Measurements from ENCODE around the gene PHF14.
"Not testable (repeated sequence)": the region's sequence is repeated elsewhere in the genome, so short reads cannot be mapped to it uniquely, and the experiment has no call there.

PHF14 gene

DNA sequence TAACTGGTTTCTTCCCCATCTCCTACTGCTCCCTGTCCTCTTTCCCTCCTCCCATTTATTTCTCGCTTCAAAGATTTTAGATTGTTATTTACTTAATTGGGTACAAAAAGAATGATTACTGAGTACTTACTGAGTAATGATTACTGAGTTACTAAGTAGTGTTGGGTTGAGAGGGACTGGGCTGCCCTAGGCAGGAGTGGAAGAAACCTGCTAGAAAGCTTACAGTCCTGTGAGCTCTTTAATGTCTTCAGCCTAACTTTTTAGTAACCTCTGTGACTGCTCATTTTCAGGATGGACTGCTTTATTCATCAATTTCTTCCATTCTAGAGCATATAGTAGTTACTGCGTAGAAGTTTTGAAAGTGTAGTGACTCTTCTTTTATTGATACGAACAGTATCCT, 7.6 kb downstream of the PHF14 start:
- DNase-seq (ENCODE audit: low read depth in 3 of 3, low spot score in 1 of 3), result no peak

DNA sequence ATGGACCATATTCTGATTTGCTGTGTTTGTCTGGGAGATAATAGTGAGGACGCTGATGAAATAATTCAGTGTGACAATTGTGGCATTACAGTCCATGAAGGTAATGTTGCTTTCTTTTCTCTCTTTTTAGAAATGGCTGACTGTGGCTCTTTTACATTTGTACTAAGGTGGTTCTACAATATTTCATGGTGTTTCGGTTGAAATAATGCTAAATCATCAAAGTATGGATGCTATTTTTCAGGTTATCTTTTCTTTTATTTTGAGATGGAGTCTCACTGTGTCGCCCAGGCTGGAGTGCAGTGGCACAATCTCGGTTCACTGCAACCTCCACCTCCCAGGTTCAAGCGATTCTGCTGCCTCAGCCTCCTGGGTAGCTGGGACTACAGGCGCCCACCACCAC, 17.1 kb downstream of the PHF14 start:
- DNase-seq (ENCODE audit: low read depth in 3 of 3, low spot score in 1 of 3), result not testable (repeated sequence)

DNA sequence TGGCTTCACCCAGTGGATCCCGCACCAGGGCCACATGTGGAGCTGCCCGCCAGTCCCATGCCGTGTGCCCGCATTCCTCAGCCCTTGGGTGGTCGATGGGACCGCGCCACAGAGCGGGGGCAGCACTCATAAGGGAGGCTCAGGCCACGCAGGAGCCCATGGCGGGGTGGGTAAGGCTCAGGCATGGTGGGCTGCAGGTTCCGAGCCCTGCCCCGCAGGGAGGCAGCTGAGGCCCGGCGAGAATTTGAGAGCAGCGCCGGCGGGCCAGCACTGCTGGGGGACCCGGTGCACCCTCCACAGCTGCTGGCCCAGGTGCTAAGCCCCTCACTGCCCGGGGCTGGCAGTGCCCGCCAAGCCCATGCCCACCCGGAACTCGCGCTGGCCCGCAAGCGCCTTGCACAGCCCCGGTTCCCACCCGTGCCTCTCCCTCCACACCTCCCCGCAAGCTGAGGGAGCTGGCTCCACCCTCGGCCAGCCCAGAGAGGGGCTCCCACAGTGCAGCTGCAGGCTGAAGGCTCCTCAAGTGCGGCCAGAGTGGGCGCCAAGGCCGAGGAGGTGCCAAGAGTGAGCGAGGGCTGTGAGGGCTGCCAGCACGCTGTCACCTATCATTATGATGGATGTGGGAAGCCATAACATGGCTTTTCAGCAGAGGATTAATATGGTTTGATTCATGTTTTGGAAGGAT, 22.0 kb downstream of the PHF14 start:
- not testable (repeated sequence) for DNase-seq (ENCODE audit: low read depth in 3 of 3, low spot score in 1 of 3)

DNA sequence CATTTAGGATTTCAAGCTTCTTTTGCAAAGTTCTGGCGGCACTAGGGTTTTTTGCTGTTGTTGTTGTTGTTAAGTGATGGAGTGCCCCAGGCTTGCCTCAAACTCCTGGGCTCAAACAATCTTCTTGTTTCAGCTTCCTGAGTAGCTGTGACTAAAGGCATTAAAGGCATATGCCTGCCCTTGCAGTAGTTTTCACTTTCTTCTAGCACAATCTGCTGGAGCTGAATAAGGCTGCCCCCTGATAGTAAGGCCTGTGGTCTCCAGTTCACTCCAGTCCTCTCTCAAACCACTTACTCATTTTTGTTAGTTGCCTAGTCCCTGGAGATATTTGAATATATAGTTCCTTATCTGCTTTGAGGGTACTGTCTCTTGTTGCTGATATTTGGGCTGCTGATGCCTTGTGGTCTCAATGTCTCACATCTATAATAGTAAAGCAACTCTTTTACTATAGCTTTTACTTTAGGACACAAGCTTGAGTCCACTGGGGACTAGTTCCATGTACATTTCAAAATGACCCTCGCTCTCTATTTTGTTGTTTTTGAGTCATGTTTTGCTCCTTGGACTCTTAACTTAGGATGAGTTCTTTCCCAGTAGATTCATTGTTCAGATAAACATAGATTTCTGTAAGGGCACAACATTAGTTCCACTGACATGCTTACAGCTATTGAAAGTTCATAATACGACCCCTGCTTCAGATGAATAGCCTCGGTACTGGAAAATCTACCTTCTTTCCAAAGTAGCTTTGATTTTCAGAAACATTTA, 25.5 kb downstream of the PHF14 start:
- no peak for DNase-seq (ENCODE audit: low read depth in 3 of 3, low spot score in 1 of 3)

DNA sequence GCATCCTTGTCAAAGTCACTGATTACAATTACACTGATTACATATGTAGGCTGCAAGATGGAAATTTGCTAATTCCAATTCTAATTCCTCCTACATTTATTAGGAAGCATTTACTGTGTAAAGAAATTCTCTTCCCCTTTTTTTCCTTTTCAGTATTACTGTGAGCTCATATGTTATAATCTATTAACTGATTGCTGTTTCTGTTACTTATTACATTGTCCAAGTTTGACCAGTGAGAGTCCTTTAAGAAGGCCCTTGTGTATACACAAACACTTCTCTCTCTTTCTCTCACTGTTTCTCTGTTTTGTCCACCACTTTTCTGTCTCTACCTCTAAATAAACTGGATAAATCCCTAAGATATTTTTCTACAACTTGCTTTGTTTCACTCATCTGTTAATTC, 31.5 kb downstream of the PHF14 start:
- DNase-seq (ENCODE audit: low read depth in 3 of 3, low spot score in 1 of 3), result no peak

DNA sequence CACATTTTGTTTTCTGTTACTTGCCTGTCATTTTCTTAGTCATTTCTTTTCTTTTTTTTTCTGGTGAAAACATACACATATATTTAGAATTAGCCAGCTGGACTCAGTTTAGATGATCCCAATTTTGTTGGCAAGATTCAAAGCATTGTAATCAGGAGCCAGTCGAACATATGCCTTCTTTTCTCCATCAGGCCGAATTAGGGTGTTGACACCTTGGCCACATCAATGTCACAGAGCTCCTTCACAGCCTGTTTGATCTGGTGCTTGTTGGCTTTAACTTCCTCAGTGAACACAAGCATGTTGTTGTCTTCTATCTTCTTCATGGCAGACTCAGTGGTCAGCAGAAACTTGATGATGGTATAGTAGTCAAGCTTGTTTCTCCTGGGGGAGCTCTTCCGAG, 32.6 kb downstream of the PHF14 start:
- DNase-seq (ENCODE audit: low read depth in 3 of 3, low spot score in 1 of 3), result no peak

DNA sequence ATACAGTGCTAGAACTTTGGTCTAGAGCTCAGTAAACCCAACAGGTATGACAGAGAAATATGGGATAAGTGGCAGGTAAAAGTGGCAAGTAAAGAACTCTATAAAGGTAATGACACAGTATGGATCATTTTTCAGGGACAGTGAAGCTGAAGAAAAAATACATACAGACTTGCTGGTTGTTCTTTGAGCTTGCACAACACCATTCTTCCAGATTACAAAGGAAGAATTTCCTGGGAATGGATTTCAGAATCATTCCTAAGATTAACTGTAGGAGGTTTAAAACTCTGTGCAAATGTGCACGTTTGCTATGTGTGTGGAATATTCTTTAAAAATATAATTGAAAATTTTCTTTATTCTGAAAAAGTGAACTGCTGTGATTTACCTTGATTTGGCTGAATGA, 36.0 kb downstream of the PHF14 start:
- DNase-seq (ENCODE audit: low read depth in 3 of 3, low spot score in 1 of 3), result no peak

DNA sequence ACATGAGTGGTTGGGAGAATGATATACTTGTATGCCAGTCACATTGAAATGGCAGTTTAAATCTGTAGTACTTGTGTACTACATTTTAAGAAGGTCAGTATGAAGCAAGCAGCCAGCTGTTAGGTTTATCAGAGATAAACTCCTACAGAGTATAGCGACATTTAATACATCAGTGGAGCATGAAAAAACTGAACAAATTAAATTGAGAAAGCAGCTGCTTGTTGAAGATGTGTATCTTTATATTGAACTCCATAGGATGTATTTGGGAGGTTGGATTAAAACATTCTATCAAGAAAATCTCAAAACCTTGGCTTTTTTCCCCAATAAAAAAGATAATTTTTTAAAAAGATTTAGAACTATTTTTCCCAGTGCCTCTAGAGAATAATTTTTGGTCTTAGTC, 47.8 kb downstream of the PHF14 start:
- DNase-seq (ENCODE audit: low read depth in 3 of 3, low spot score in 1 of 3), result no peak

DNA sequence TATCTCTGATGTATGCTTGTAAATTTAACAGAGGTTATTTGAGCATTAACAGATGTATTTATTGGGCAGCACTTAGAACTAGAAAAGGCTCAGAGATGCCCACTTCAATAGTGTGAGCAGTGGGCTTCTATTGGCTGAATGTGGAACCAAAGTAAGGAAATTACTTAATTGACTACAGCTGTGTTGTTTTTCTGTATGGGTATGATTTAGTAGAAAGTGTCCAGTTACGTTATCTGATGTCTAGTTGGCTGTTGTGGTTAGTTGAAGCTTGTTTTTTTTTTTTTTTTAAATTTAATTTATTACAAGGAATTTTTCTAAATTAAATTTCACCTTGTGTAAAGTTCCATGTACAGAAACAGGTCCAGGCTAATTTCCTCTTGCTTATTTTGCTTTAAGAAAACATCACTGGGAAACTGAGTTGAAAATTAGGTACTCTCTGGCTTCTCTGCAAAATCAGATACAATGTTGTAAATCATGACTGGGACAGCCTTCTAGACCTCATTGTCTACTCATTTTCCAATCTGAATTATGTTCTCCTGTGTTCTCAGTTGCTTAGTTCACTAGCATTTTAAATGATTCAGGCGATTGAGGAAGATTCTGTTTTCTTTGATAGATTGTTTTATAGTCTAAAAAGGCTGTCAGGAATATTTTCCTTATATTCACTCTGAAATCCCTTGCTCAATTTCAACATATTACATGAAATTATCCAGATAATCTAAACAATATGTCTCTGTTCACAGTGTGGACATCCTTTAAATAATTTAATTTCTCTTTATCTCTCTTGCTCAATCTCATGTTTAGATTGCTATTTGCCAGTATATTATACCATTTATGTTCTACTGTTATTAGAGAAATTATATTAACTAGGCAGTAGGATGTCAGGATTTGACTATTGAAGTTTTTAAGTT, 53.0 kb downstream of the PHF14 start:
- DNase-seq (ENCODE audit: low read depth in 3 of 3, low spot score in 1 of 3), result no peak

DNA sequence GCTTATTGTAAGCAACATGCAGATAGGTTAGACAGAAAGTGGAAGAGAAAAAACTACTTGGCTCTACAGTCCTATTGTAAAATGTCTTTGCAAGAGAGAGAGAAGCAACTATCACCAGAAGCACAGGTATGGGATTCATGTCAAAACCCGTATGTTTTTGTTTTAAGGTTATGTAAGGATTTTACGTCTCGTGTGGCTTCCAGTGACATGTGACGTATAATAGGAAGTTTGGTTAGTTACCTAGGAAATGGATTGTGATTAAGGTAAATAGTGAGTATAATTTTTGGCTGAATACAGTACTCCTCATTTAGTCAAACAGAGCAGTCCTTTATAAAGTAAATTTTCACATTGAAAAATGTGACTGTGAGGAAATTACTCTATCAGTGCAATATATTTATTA, 62.0 kb downstream of the PHF14 start:
- DNase-seq (ENCODE audit: low read depth in 3 of 3, low spot score in 1 of 3), result no peak

DNA sequence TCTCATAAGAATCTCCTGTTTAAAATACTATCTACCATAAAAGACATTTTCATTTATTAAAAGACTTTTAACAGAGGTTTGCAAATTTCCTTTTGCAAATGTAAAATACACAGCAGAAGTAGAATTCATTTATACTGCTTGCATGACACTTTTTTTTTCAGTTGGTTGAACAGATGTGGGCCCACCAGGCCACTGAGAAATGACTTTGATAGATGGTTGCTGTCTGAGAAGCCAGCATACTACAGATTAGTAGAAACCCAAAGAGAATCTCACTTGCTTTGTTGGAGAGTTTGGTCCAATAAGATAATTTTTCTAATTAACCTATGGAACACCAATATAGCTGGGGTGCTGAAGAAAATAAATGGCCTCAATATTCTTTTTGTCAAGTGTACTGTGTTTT, 66.3 kb downstream of the PHF14 start:
- no peak for DNase-seq (ENCODE audit: low read depth in 3 of 3, low spot score in 1 of 3)

DNA sequence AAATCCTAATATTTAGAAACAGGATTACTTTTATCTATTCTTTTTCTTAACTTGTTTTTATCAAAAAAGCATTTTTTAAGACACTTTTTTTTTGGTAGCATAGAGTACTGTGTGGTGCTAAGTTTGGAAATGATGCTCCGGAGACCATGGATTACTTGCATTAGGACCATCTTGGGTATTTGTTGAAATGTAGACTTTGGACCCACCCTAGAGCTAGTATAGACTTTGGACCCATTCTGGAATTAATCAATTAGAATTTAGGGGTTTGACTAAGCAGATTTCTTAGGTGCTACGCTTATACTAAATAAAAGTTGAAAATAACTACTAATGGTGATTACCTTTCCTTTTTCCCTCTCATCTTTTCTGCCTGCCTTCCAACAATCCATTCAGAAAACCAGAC, 80.4 kb downstream of the PHF14 start:
- DNase-seq (ENCODE audit: low read depth in 3 of 3, low spot score in 1 of 3), result no peak

DNA sequence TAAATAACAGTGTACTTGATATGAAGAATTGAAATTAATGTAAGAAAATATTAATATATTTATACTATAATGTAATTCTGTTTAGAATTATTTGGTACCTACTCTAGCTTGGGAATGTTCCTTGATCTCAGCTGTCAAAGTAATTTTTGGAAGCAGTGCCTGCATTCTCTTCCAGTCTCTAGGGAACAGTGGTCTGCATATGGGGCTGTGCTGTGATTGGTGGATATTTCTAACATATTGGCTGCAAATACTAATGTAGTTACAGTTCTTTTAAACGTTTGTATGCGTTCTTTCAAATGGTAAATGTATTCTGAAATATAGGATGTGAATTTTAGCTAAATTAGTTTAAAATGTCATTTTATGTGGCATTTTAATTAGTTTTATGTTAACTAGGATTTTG, 87.2 kb downstream of the PHF14 start:
- no peak for DNase-seq (ENCODE audit: low read depth in 3 of 3, low spot score in 1 of 3)

DNA sequence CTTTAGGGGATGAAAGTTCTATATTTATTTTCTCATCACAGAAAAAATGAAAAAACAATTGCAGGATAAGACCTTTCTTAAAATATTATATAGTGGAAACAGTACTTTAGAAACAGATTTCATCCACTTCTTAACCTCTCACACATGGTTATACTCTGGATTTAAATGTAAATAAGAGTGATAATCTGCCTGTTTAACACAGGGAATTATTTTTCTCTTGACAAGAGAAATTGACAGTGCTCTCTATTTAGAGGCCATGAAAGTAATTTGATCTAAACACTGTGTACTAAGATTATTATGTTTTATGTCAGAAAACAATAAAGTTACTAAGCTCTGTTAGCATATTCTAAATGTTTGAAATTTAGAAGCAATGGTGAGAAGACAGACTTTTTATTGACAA, 88.4 kb downstream of the PHF14 start:
- DNase-seq (ENCODE audit: low read depth in 3 of 3, low spot score in 1 of 3), result no peak

DNA sequence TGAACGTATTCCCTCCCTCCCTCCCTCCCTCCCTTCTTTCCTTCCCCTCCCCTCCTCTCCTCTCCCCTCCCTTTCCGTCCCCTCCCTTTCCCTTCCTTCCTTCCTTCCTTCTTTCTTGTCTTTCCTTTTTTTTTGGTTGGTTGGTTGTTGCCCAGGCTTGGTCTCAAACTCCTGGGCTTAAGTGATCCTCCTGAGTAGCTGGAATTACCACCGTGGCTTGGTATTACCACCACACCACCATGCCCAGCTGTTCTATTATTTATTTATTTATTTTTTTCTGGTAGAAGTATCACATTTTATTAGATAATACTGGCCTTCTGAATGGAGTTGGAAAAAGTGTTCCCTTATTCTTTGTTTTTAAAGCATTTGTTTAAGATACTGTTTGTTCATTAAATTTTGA, 95.9 kb downstream of the PHF14 start:
- no peak for DNase-seq (ENCODE audit: low read depth in 3 of 3, low spot score in 1 of 3)

DNA sequence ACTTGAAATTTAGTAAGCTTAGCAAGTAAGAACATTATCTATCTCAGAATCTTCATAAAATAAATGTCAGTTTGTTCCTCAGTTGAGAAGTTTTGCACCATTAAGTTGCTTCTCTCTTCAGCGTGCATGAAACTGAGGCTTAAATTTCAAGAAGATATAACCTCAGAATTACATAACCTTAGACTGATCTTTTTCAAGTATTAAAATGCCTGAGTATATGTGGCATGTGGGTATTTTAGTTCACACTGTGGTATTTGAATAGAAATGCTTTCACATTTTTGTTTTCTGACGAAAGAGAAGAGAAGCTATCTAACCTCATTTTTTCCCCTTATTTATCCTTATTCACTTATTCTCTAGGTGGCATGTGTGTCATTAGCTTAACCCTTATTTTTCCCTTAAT, 104.1 kb downstream of the PHF14 start:
- no peak for DNase-seq (ENCODE audit: low read depth in 3 of 3, low spot score in 1 of 3)

DNA sequence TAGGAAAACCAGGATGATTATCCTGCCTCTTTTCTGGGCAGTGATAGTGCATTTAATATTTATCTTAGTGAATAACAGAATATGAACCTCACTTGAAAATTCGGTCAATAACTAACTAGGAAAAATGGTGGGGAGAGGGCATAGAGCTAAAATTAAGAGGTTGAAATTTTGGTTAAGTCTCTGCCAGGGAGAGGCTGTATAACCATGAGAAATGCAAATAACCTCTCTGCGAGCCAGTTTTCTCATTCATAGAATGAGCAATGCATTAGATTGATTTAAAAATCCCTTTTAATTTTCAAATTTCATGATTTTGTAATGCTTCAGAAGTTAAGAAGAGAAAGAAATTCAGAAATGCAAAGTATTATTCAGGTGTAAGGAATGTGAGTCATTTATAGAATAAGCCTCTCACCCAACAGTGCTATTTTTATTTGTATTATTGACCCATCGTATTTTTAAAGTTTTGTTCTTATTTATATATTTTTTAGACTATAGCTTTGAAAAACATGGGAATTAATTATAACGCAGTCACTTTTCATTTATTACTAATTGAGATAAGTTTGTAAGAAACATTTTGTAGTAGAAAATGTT, 104.7 kb downstream of the PHF14 start:
- no peak for DNase-seq (ENCODE audit: low read depth in 3 of 3, low spot score in 1 of 3)

DNA sequence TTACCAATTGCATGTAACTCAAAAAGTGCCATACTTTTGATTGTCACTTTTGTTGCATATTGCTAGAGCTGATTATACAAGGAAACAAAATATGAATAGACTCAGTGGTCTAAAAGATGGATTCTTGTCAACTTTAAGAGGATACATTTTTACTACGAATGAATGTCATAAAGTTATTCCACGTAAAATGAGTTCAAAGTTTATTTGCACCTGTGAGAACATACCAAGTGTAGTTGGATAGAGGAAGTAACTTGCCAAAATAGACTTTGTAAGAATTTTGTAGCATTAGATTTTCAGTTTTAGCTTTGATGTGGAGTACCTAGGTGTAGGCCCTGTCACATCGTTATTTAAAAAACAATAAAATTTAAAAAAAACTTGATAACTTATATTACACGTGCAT, 106.2 kb downstream of the PHF14 start:
- no peak for DNase-seq (ENCODE audit: low read depth in 3 of 3, low spot score in 1 of 3)

DNA sequence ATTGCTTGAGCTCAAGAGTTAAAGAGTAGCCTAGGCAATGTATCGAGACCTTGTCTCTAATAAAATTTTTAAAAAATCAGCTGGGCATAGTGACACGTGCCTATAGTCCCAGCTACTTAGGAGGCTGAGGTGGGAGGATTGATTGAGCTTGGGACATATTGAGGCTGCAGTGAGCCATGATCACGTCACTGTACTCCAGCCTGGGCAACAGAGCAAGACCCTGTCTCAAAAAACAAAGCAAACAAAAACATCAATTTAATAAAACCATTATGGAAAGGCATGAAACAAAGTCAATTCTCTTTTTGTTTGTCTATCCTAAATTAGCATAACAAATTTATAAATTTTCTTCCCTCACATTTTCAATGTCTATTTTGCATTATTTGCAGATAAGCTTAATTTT, 108.4 kb downstream of the PHF14 start:
- no peak for DNase-seq (ENCODE audit: low read depth in 3 of 3, low spot score in 1 of 3)

DNA sequence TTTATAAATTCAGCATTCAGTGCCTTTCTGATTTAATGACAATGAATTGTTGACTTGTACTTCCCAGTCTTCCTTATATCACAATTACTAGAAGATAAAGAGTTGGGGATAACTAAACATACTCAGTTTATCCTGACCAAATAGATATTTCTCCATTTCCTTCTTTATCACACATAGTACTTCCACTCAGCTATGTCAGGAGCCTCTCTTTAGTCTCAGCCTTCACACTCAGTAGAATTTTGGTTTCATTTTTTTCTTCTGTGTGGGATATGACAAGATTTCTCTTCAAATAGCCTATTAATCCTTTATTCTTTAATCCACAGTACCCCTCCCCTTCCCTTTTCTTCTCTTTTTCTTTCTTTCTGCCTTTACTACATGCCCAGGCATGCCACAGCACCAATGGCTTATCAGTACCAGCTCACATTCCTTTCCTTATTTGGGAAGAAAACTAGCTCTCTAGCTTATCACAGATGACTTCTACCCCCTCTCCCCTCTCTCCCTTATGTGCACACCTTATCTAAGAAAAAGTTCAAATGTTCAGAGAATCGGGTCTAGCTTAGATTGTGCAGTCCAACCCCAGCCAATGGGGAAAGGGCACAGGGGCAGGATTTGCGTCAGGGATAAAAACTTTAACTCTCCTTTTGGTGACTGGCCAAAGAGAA, 109.0 kb downstream of the PHF14 start:
- no peak for DNase-seq (ENCODE audit: low read depth in 3 of 3, low spot score in 1 of 3)

DNA sequence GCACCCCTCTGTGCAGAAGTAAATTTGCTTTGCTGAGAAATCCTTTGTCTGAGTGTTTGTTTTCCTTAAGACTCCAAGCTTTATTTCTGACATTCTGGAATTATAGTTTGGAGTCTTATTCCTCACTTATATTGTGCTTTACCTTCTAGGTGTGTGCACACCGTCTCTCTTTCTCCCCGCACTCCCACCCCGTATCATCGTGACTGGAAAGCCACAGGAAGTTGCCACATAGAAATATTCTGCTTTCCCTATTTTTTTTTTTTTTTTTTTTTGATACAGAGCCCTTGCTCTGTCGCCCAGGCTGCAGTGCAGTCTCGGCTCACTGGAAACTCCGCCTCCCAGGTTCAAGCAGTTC, 109.5 kb downstream of the PHF14 start:
- no peak for DNase-seq (ENCODE audit: low read depth in 3 of 3, low spot score in 1 of 3)
